GM23338 (cell line): Measurements from ENCODE around the gene GDPD4. TPM values are rescaled to one million over a fixed set of nuclear protein-coding genes. Genes with fewer than 3 reads are reported as not detected.

Experiments used
- ATAC-seq: fragments of 200-7000 bp; cut with Tn5 transposase; 3 replicates; pipeline ENCODE4 v1.9.1; 2020
- DNase-seq: peaks from one replicate; pipeline ENCODE4 v3.0.0-alpha.2; 2015; ENCODE audit warnings: low spot score
- H2AFZ ChIP-seq: fragments of 200-600 bp; sonication (generic); 2 replicates; pipeline ENCODE4 v1.8.0; 2016; ENCODE audit warnings: antibody characterized with exemption, mild to moderate bottlenecking, moderate library complexity
- H3F3A ChIP-seq: fragments of 200-600 bp; sonication (generic); replicated peaks from 2 replicates; pipeline ENCODE4 v1.8.0; 2017; ENCODE audit warnings: antibody characterized with exemption, mixed run types, low read depth
- H3K27ac ChIP-seq: fragments of 200-600 bp; sonication (generic); 2 replicates; pipeline ENCODE4 v1.6.1; 2016; ENCODE audit warnings: low read depth
- H3K27me3 ChIP-seq: fragments of 200-600 bp; sonication (generic); 2 replicates; pipeline ENCODE4 v1.8.0; 2016; ENCODE audit warnings: mild to moderate bottlenecking, mixed run types, moderate library complexity; ENCODE audit not compliant: insufficient read depth
- H3K36me3 ChIP-seq: fragments of 200-600 bp; sonication (generic); 2 replicates; pipeline ENCODE4 v1.8.0; 2016; ENCODE audit warnings: mild to moderate bottlenecking; ENCODE audit not compliant: insufficient read depth
- H3K4me1 ChIP-seq: fragments of 200-600 bp; sonication (generic); 2 replicates; pipeline ENCODE4 v1.8.0; 2016; ENCODE audit warnings: mild to moderate bottlenecking, moderate library complexity; ENCODE audit not compliant: insufficient read depth
- H3K4me2 ChIP-seq: fragments of 200-600 bp; sonication (generic); 2 replicates; pipeline ENCODE4 v1.7.1; 2017; ENCODE audit warnings: mixed run types
- H3K4me3 ChIP-seq: fragments of 200-600 bp; sonication (generic); 2 replicates; pipeline ENCODE4 v1.6.1; 2016; ENCODE audit warnings: mixed run types
- H3K79me2 ChIP-seq: fragments of 200-600 bp; sonication (generic); replicated peaks from 2 replicates; pipeline ENCODE4 v1.8.0; 2017; ENCODE audit warnings: mild to moderate bottlenecking; ENCODE audit not compliant: insufficient read depth
- H3K9me2 ChIP-seq: fragments of 200-600 bp; sonication (generic); 2 replicates; pipeline ENCODE4 v1.8.0; 2017; ENCODE audit not compliant: insufficient read depth
- H4K20me1 ChIP-seq: fragments of 200-600 bp; sonication (generic); replicated peaks from 2 replicates; pipeline ENCODE4 v1.8.0; 2017; ENCODE audit warnings: mild to moderate bottlenecking; ENCODE audit not compliant: insufficient read depth
- H3K27ac Mint-ChIP-seq: 2 replicates; pipeline ENCODE4 v1.8.0; 2020; ENCODE audit warnings: inconsistent platforms, mild to moderate bottlenecking, moderate library complexity, mixed read lengths
- H3K27me3 Mint-ChIP-seq: 3 replicates; pipeline ENCODE4 v1.8.0; 2022; ENCODE audit warnings: low read depth, mild to moderate bottlenecking, moderate library complexity, mixed read lengths, inconsistent platforms; ENCODE audit not compliant: insufficient read depth, poor library complexity
- H3K36me3 Mint-ChIP-seq: 3 replicates; pipeline ENCODE4 v1.8.0; 2021; ENCODE audit warnings: low read depth, mild to moderate bottlenecking, inconsistent platforms, moderate library complexity, mixed read lengths
- H3K4me1 Mint-ChIP-seq: 3 replicates; pipeline ENCODE4 v1.8.0; 2020; ENCODE audit warnings: mild to moderate bottlenecking, inconsistent platforms, mixed read lengths
- H3K4me3 Mint-ChIP-seq: 3 replicates; pipeline ENCODE4 v1.8.0; 2021; ENCODE audit warnings: moderate library complexity, mild to moderate bottlenecking, inconsistent platforms, mixed read lengths
- H3K9me3 Mint-ChIP-seq: 3 replicates; pipeline ENCODE4 v1.8.0; 2020; ENCODE audit warnings: moderate library complexity, mild to moderate bottlenecking, inconsistent platforms, mixed read lengths
- CREB1 ChIP-seq: fragments of 250-450 bp; sonication (Bioruptor Pico); IDR thresholded peaks from 2 replicates; pipeline ENCODE4 v1.5.0; 2020; ENCODE audit warnings: low read depth, mild to moderate bottlenecking, moderate library complexity
- EZH2 ChIP-seq: fragments of 200-600 bp; sonication (generic); IDR thresholded peaks from one replicate; pipeline ENCODE4 v1.8.0; 2017; ENCODE audit warnings: antibody characterized with exemption, mild to moderate bottlenecking, low read depth; ENCODE audit not compliant: unreplicated experiment
- NANOG ChIP-seq: IDR thresholded peaks from 2 replicates; pipeline ENCODE4 v1.6.1; 2016; ENCODE audit warnings: antibody characterized with exemption, borderline replicate concordance
- POLR2AphosphoS5 ChIP-seq: IDR thresholded peaks from 2 replicates; pipeline ENCODE4 v1.6.1; 2016; ENCODE audit warnings: antibody characterized with exemption, low read depth
- ZNF331 ChIP-seq: fragments of 250-450 bp; sonication (Bioruptor Pico); IDR thresholded peaks from 2 replicates; pipeline ENCODE4 v1.5.0; 2020; ENCODE audit warnings: low read depth, mild to moderate bottlenecking, moderate library complexity
- polyA plus RNA-seq: library from polyadenylated mRNA; unstranded; fragments of >200 nt; fragmentation: Nextera tagmentation; extraction: Ambion mirVana; gene quantifications from 2 replicates; pipeline ENCODE4 v1.2.1, GENCODE V29; 2016
- total RNA-seq: library from RNA; depleted of rRNA; stranded (reverse); fragments of >200 nt; shearing (Covaris generic); gene quantifications from 2 replicates; pipeline ENCODE4 v1.2.3, GENCODE V29; 2014
- TF ChIP-seq, protein P1 (sequence below), 2 experiments: fragments of 200-600 bp in 1 of 2; sonication (generic) in 1 of 2; conservative IDR thresholded peaks; 2 replicates each; pipeline versions ENCODE4 v1.5.1 to v1.6.1; 2016 to 2017; ENCODE audit warnings: antibody characterized with exemption in 2 of 2, low read depth in 2 of 2, mild to moderate bottlenecking in 2 of 2, moderate library complexity in 1 of 2
- TF ChIP-seq, protein P2 (sequence below): IDR thresholded peaks from one replicate; pipeline ENCODE4 v1.6.1; 2018; ENCODE audit warnings: antibody characterized with exemption; ENCODE audit not compliant: unreplicated experiment
- TF ChIP-seq, protein P3 (sequence below): fragments of 250-450 bp; sonication (Bioruptor Pico); IDR thresholded peaks from 2 replicates; pipeline ENCODE4 v1.5.0; 2020; ENCODE audit warnings: mild to moderate bottlenecking, moderate library complexity
- TF ChIP-seq, protein P4 (sequence below): IDR thresholded peaks from 2 replicates; pipeline ENCODE4 v1.6.1; 2016; ENCODE audit warnings: antibody characterized with exemption

The GDPD4 gene
- total and polyA plus RNA-seq, 2 experiments from 2014 or later = not detected

DNA sequence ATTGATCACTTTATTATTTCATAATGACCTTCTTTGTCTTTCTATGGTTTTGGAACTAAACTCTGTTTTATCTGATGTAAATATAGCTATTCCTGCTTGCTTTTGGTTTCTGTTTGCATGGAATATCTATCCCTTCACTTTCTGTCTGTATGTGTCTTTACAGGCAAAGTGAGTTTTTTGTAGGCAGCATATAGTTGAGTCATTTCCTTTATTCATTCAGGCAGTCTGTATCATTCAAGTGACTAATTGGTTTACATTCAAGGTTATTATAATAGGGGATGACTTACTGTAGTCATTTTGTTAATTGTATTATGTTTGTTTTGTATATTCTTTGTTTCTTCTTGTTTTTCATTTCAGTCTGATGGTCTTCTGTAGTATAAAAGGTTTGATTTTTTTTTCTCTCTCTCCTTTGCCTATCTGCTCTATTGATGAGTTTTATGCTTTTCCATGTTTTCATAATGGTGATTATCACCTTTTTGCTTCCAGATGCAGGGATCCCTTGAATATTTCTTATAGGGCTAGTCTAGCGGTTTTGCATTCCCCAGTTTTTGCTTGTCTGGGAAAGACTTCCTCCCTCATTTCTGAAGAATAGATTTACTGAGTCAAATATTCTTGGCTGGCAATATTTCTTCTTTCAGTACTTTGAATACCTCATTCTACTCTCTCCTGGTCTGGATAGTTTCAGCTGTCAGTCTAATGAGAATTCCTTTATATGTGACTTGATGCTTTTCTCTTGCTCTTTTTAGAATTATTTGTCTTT is 50.4 kb downstream of the GDPD4 start:
- no peaks in the 10 kb centered on the region for H3K9me3 Mint-ChIP-seq
- no peak overlapping the region for H3K27ac Mint-ChIP-seq
- Histone ChIP-seq H3K27ac (no peak overlapping the region), H2AFZ (no peak overlapping the region), H3K9me2 (no peaks in the 10 kb centered on the region), H3K36me3 (no peaks in the 10 kb centered on the region), H3F3A (no peaks in the 10 kb centered on the region), H4K20me1 (no peaks in the 10 kb centered on the region), H3K27me3 (no peaks in the 10 kb centered on the region), H3K4me2 (no peak overlapping the region), H3K4me3 (no peak overlapping the region), H3K79me2 (no peaks in the 10 kb centered on the region), H3K4me1 (no peaks in the 10 kb centered on the region)
- H3K27me3 Mint-ChIP-seq = no peaks in the 10 kb centered on the region
- DNase-seq = no peak
- no peaks in the 10 kb centered on the region for H3K36me3 Mint-ChIP-seq
- TF ChIP-seq CREB1 (CRISPR knock-in tag) (no peak), ZNF331 (no peak), NANOG (no peak)
- no peak for ATAC-seq
- no peaks in the 10 kb centered on the region for H3K4me1 Mint-ChIP-seq
- no peak overlapping the region for H3K4me3 Mint-ChIP-seq

DNA sequence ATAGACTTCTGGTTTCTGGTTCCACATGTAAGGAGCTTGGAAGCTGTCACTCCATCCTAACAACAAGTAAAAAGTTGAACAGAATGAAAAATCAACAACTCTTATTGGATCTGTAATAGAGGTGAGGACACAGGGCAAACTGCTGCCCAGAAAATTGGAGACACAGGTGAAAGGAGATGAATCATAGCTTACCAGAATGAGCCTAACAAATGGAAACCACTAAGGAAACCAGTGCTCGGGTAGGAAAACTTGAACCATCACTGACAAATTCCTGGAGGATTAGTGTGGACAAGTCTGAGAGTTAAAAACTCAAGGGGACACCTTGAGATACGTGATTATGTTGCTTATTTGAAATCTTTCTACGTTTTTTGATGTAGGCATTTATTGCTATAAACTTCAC is 52.1 kb downstream of the GDPD4 start:
- no peak for DNase-seq
- Histone ChIP-seq H3K9me2 (no peaks in the 10 kb centered on the region), H3K36me3 (no peaks in the 10 kb centered on the region), H3K4me2 (no peak overlapping the region), H3F3A (no peaks in the 10 kb centered on the region), H3K27me3 (no peaks in the 10 kb centered on the region), H4K20me1 (no peaks in the 10 kb centered on the region), H3K27ac (no peak overlapping the region), H3K4me3 (no peak overlapping the region), H3K4me1 (no peaks in the 10 kb centered on the region), H3K79me2 (no peaks in the 10 kb centered on the region), H2AFZ (0 out of 2 replicates have a peak overlapping the region, but pooled peaks have one; percentile 21)
- Mint-ChIP-seq H3K9me3 (no peaks in the 10 kb centered on the region), H3K4me1 (no peaks in the 10 kb centered on the region), H3K27me3 (no peaks in the 10 kb centered on the region), H3K36me3 (no peaks in the 10 kb centered on the region), H3K4me3 (no peak overlapping the region), H3K27ac (no peak overlapping the region)
- no peak for ATAC-seq
- TF ChIP-seq, protein P1, sequence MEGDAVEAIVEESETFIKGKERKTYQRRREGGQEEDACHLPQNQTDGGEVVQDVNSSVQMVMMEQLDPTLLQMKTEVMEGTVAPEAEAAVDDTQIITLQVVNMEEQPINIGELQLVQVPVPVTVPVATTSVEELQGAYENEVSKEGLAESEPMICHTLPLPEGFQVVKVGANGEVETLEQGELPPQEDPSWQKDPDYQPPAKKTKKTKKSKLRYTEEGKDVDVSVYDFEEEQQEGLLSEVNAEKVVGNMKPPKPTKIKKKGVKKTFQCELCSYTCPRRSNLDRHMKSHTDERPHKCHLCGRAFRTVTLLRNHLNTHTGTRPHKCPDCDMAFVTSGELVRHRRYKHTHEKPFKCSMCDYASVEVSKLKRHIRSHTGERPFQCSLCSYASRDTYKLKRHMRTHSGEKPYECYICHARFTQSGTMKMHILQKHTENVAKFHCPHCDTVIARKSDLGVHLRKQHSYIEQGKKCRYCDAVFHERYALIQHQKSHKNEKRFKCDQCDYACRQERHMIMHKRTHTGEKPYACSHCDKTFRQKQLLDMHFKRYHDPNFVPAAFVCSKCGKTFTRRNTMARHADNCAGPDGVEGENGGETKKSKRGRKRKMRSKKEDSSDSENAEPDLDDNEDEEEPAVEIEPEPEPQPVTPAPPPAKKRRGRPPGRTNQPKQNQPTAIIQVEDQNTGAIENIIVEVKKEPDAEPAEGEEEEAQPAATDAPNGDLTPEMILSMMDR (conservative IDR thresholded peaks at IDR 0.05; ENCODE audit: low read depth in 2 of 2) = no peak
- TF ChIP-seq, protein P2, sequence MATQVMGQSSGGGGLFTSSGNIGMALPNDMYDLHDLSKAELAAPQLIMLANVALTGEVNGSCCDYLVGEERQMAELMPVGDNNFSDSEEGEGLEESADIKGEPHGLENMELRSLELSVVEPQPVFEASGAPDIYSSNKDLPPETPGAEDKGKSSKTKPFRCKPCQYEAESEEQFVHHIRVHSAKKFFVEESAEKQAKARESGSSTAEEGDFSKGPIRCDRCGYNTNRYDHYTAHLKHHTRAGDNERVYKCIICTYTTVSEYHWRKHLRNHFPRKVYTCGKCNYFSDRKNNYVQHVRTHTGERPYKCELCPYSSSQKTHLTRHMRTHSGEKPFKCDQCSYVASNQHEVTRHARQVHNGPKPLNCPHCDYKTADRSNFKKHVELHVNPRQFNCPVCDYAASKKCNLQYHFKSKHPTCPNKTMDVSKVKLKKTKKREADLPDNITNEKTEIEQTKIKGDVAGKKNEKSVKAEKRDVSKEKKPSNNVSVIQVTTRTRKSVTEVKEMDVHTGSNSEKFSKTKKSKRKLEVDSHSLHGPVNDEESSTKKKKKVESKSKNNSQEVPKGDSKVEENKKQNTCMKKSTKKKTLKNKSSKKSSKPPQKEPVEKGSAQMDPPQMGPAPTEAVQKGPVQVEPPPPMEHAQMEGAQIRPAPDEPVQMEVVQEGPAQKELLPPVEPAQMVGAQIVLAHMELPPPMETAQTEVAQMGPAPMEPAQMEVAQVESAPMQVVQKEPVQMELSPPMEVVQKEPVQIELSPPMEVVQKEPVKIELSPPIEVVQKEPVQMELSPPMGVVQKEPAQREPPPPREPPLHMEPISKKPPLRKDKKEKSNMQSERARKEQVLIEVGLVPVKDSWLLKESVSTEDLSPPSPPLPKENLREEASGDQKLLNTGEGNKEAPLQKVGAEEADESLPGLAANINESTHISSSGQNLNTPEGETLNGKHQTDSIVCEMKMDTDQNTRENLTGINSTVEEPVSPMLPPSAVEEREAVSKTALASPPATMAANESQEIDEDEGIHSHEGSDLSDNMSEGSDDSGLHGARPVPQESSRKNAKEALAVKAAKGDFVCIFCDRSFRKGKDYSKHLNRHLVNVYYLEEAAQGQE = no peak
- no peak for TF ChIP-seq POLR2AphosphoS5
- TF ChIP-seq, protein P3, sequence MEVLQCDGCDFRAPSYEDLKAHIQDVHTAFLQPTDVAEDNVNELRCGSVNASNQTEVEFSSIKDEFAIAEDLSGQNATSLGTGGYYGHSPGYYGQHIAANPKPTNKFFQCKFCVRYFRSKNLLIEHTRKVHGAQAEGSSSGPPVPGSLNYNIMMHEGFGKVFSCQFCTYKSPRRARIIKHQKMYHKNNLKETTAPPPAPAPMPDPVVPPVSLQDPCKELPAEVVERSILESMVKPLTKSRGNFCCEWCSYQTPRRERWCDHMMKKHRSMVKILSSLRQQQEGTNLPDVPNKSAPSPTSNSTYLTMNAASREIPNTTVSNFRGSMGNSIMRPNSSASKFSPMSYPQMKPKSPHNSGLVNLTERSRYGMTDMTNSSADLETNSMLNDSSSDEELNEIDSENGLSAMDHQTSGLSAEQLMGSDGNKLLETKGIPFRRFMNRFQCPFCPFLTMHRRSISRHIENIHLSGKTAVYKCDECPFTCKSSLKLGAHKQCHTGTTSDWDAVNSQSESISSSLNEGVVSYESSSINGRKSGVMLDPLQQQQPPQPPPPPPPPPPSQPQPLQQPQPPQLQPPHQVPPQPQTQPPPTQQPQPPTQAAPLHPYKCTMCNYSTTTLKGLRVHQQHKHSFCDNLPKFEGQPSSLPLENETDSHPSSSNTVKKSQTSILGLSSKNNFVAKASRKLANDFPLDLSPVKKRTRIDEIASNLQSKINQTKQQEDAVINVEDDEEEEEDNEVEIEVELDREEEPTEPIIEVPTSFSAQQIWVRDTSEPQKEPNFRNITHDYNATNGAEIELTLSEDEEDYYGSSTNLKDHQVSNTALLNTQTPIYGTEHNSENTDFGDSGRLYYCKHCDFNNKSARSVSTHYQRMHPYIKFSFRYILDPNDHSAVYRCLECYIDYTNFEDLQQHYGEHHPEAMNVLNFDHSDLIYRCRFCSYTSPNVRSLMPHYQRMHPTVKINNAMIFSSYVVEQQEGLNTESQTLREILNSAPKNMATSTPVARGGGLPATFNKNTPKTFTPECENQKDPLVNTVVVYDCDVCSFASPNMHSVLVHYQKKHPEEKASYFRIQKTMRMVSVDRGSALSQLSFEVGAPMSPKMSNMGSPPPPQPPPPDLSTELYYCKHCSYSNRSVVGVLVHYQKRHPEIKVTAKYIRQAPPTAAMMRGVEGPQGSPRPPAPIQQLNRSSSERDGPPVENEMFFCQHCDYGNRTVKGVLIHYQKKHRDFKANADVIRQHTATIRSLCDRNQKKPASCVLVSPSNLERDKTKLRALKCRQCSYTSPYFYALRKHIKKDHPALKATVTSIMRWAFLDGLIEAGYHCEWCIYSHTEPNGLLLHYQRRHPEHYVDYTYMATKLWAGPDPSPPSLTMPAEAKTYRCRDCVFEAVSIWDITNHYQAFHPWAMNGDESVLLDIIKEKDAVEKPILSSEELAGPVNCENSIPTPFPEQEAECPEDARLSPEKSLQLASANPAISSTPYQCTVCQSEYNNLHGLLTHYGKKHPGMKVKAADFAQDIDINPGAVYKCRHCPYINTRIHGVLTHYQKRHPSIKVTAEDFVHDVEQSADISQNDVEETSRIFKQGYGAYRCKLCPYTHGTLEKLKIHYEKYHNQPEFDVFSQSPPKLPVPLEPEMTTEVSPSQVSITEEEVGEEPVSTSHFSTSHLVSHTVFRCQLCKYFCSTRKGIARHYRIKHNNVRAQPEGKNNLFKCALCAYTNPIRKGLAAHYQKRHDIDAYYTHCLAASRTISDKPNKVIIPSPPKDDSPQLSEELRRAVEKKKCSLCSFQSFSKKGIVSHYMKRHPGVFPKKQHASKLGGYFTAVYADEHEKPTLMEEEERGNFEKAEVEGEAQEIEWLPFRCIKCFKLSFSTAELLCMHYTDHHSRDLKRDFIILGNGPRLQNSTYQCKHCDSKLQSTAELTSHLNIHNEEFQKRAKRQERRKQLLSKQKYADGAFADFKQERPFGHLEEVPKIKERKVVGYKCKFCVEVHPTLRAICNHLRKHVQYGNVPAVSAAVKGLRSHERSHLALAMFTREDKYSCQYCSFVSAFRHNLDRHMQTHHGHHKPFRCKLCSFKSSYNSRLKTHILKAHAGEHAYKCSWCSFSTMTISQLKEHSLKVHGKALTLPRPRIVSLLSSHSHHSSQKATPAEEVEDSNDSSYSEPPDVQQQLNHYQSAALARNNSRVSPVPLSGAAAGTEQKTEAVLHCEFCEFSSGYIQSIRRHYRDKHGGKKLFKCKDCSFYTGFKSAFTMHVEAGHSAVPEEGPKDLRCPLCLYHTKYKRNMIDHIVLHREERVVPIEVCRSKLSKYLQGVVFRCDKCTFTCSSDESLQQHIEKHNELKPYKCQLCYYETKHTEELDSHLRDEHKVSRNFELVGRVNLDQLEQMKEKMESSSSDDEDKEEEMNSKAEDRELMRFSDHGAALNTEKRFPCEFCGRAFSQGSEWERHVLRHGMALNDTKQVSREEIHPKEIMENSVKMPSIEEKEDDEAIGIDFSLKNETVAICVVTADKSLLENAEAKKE (CRISPR knock-in tag) = no peak
- TF ChIP-seq, protein P4, sequence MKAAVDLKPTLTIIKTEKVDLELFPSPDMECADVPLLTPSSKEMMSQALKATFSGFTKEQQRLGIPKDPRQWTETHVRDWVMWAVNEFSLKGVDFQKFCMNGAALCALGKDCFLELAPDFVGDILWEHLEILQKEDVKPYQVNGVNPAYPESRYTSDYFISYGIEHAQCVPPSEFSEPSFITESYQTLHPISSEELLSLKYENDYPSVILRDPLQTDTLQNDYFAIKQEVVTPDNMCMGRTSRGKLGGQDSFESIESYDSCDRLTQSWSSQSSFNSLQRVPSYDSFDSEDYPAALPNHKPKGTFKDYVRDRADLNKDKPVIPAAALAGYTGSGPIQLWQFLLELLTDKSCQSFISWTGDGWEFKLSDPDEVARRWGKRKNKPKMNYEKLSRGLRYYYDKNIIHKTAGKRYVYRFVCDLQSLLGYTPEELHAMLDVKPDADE = no peak
- no peak for TF ChIP-seq EZH2
